Dendritic cell treated with granulocyte-macrophage colony-stimulating factor and Interleukin-4, amounts not matched to agents 40 ng/mL and 50 ng/mL, for 4 days (primary cell): ENCODE measurements around the gene CFAP74.

Experiments used
- H3K27ac Mint-ChIP-seq: one replicate; pipeline ENCODE4 v1.8.0; 2022; ENCODE audit warnings: mild to moderate bottlenecking, mixed read lengths
- H3K27me3 Mint-ChIP-seq: one replicate; pipeline ENCODE4 v1.8.0; 2022; ENCODE audit warnings: mild to moderate bottlenecking, mixed read lengths
- H3K36me3 Mint-ChIP-seq: one replicate; pipeline ENCODE4 v1.8.0; 2022; ENCODE audit warnings: low read depth, mixed read lengths
- H3K4me1 Mint-ChIP-seq: one replicate; pipeline ENCODE4 v1.8.0; 2022; ENCODE audit warnings: low read depth, mixed read lengths
- H3K4me3 Mint-ChIP-seq: one replicate; pipeline ENCODE4 v1.8.0; 2022; ENCODE audit warnings: mild to moderate bottlenecking, moderate library complexity, mixed read lengths
- H3K9me3 Mint-ChIP-seq: one replicate; pipeline ENCODE4 v1.8.0; 2022; ENCODE audit warnings: mixed read lengths
- intact Hi-C: fragments of 100-400 bp; cut with micrococcal nuclease; formaldehyde crosslinking; loops from one replicate; pipeline ENCODE4 v1.15.0; 2022

The CFAP74 gene, protein sequence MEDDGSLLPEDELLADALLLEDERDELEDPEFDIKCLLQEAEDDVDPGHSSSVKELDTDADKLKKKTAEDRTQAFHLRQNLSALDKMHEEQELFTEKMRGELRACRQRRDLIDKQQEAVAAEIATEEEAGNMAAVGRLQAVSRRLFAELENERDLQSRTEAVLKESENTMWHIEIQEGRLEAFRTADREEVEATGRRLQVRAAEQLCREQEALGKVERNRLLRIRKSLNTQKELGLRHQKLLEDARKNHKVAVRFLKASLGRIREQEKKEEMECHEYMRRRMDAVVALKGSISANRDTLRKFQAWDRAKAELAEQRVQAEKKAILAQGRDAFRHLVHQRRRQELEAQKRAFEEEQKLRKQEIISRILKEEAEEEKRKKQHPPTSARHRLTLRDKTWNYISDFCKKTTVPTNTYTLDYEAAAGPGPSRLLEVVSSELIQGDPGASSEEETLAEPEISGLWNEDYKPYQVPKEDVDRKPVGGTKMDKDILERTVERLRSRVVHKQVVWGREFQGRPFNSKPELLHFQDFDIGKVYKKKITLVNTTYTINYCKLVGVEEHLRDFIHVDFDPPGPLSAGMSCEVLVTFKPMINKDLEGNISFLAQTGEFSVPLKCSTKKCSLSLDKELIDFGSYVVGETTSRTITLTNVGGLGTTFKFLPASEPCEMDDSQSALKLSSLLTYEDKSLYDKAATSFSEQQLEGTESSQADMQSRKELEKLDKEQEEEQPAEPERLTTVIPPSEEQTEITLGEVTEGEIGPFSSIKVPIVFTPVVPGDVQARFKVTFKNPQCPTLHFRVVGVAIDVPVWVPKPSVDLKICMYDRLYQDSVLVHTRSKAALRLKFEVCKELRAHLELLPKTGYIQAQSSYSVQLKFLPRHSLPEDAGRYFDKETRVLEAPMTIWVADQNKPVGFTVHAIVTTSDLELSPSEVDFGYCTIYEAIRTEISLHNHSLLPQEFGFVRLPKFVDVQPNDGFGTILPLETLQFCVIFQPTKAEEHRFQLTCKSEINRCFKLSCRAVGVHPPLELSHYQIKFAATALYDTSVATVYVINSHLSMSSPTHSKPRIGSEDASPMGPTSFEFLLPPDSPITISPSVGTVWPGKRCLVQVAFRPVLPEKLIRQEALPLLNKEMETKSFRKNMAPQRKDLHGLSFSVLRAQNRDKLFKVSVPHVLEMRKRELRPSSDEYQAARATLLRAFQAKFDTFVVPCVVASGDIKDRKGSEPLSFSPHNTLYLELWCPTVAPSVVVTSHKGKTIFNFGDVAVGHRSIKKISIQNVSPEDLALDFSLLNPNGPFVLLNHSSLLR (N-terminal part only)

GRCh38 chr1:2003541-2004131 is at the start of gene CFAP74:
Gene CFAP74, minus strand, starts transcription at chr1:2003786. Its CDS starts 12,830 bp downstream, at chr1:1990956.
- Mint-ChIP-seq H3K27ac (no peak within 1 kb of the TSS), H3K27me3 (peaks cover 66% of the 10 kb centered on the region), H3K9me3 (no peaks in the 10 kb centered on the region), H3K4me3 (no peak within 1 kb of the TSS), H3K36me3 (no peaks in the 10 kb centered on the region), H3K4me1 (no peaks in the 10 kb centered on the region)
- intact Hi-C loops: no loop called here

DNA sequence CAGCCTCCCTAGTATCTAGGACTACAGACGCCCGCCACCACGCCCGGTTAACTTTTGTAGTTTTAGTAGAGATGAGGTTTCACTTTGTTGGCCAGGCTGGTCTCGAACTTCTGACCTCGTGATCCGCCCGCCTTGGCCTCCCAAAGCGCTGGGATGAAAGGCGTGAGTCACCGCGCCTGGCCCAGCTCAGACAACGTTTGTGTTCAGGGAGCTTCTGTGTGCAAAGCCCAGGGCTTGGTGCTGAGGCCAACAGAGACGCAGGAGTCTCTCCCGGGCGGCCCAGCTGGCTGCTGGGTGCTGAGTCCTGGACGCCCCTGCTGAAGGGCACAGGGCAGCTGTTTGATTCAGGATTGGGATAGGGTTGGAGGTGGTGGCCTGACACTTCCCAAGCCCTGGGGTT is 49.6 kb upstream of the CFAP74 start:
- peaks cover 9% of the 10 kb centered on the region for H3K4me1 Mint-ChIP-seq
- intact Hi-C loops: no loop called here
- no peaks in the 10 kb centered on the region for H3K9me3 Mint-ChIP-seq
- no peaks in the 10 kb centered on the region for H3K36me3 Mint-ChIP-seq
- H3K27ac Mint-ChIP-seq: no peak overlapping the region
- peaks cover 48% of the 10 kb centered on the region for H3K27me3 Mint-ChIP-seq
- no peak overlapping the region for H3K4me3 Mint-ChIP-seq

DNA sequence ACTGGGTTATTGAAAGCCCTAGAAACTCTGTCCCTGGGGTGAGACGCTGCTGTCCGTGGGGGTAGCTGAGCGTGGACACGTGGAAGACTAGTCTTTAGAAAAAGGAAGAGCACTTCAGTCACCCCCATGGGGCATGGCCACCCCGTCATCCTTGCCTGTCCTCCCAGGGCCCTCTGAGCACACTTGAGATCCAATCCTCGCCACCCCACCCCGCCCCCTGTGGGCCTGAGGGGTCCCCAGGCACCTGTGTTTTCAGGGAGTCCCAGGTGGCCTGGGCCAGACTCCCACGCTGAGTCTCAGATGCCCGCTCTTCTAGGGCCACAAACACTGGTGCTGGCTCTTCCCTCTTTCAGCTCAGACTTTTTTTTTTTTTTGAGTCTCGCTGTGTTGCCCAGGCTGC is 49.2 kb upstream of the CFAP74 start:
- H3K9me3 Mint-ChIP-seq: no peaks in the 10 kb centered on the region
- no peak overlapping the region for H3K27ac Mint-ChIP-seq
- intact Hi-C loops: no loop called here
- no peaks in the 10 kb centered on the region for H3K36me3 Mint-ChIP-seq
- peaks cover 9% of the 10 kb centered on the region for H3K4me1 Mint-ChIP-seq
- H3K27me3 Mint-ChIP-seq: peaks cover 53% of the 10 kb centered on the region
- no peak overlapping the region for H3K4me3 Mint-ChIP-seq

DNA sequence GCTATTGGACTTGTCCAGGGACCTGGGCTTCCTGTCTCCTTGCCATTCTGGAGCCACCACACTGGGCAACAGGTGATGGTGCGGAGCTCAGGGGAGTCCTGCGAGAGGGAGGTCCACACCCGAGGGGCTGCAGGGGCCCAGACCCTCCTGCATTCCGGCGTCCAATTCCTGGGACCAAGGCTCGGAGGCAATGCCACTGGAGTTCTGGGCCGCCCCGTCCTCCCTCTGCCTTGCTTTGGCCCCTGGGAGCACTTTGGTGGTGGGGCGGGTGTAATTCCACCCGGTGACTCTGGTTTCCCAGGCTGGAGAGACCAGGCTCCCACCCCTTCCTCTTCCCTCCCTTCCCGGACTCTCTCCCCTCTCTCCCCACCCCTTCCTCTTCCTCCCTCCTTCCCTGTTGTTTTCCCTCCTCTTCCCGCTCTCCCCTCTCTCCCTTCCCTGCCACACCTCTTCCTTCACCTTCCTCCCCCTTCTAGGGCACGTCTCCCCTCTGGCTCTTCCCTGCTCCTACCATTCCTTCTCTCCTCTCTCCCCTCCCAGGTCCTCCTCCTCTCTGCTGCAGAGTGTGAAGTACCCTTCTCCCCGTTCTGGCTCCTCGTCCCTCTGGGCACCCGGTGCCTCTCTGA is 48.6 kb upstream of the CFAP74 start:
- H3K27ac Mint-ChIP-seq: no peak overlapping the region
- H3K4me1 Mint-ChIP-seq: peaks cover 9% of the 10 kb centered on the region
- H3K36me3 Mint-ChIP-seq: no peaks in the 10 kb centered on the region
- H3K4me3 Mint-ChIP-seq: no peak overlapping the region
- no peaks in the 10 kb centered on the region for H3K9me3 Mint-ChIP-seq
- intact Hi-C loops: no loop called here
- peaks cover 59% of the 10 kb centered on the region for H3K27me3 Mint-ChIP-seq

- H3K9me3 Mint-ChIP-seq: no peaks in the 10 kb centered on the region
- H3K36me3 Mint-ChIP-seq: no peaks in the 10 kb centered on the region
- H3K27me3 Mint-ChIP-seq: peaks cover 67% of the 10 kb centered on the region
- no peak overlapping the region for H3K4me3 Mint-ChIP-seq
- H3K4me1 Mint-ChIP-seq: peaks cover 9% of the 10 kb centered on the region
- intact Hi-C loops: no loop called here
- H3K27ac Mint-ChIP-seq: no peak overlapping the region
These were observed 47.5 kb upstream of the CFAP74 start for GRCh38 chr1:2050793-2051682.

DNA sequence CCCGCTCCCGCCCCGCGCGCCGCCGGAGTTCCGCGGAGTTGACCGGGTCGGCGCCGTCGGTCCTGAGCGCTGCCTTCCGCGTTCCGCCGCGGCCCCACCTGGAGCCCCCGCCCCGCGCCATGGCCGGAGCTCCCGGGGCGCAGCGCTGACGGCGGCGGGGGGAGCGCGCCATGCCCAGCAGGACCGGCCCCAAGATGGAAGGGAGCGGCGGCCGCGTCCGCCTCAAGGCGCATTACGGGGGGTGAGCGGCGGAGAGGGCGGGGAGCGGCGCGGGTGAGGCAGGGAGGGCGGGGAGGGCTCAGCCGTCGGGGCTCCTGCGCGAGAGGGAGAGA is 46.8 kb upstream of the CFAP74 start:
- peaks cover 9% of the 10 kb centered on the region for H3K4me1 Mint-ChIP-seq
- peaks cover 74% of the 10 kb centered on the region for H3K27me3 Mint-ChIP-seq
- intact Hi-C loops: no loop called here
- no peaks in the 10 kb centered on the region for H3K36me3 Mint-ChIP-seq
- H3K4me3 Mint-ChIP-seq: no peak overlapping the region
- no peak overlapping the region for H3K27ac Mint-ChIP-seq
- H3K9me3 Mint-ChIP-seq: no peaks in the 10 kb centered on the region

- Mint-ChIP-seq H3K9me3 (no peaks in the 10 kb centered on the region), H3K4me3 (peak within 1 kb of the TSS; percentile 72), H3K27ac (no peak within 1 kb of the TSS), H3K27me3 (peaks cover 79% of the 10 kb centered on the region), H3K4me1 (peaks cover 9% of the 10 kb centered on the region), H3K36me3 (no peaks in the 10 kb centered on the region)
- intact Hi-C loops: loop anchor here (5.0 kb wide), 1 partner anchor 108 kb away; no protein-coding TSS in a partner anchor
These were observed 46.3 kb upstream of the CFAP74 start, which contains the start of gene PRKCZ for GRCh38 chr1:2049718-2050431. Gene PRKCZ, plus strand, starts transcription at chr1:2050411. Its CDS starts 220 bp downstream, at chr1:2050631.

DNA sequence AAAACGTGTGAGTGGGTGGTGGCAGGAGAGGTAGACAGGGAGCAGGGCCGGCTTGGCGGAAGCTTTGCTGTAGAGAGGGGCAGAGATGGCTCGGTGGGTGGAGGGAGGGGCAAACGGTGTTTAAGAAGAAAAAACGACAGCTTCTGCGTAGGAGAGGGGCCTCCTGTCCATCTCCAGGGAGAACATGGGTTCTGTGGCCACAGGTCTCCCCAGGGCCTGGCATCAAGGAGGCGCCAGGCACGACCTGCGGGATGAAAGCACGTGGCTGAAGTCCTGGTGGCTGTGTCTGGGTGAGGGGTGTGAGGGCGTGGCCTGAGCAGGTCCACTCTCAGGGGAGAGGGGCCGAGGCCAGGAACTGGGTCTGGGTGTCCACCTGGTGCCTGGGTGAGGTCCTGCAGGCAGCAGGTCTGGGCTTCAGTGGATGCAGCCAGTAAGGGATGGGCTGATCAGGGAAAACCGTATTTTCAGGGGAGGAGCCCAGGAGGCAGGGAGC is 45.7 kb upstream of the CFAP74 start:
- intact Hi-C loops: loop anchor here (5.0 kb wide), 1 partner anchor 107 kb away; no protein-coding TSS in a partner anchor
- H3K4me1 Mint-ChIP-seq: peaks cover 9% of the 10 kb centered on the region
- no peaks in the 10 kb centered on the region for H3K36me3 Mint-ChIP-seq
- H3K27ac Mint-ChIP-seq: no peak overlapping the region
- H3K27me3 Mint-ChIP-seq: peaks cover 83% of the 10 kb centered on the region
- no peaks in the 10 kb centered on the region for H3K9me3 Mint-ChIP-seq
- H3K4me3 Mint-ChIP-seq: peak overlapping the region; percentile 72

DNA sequence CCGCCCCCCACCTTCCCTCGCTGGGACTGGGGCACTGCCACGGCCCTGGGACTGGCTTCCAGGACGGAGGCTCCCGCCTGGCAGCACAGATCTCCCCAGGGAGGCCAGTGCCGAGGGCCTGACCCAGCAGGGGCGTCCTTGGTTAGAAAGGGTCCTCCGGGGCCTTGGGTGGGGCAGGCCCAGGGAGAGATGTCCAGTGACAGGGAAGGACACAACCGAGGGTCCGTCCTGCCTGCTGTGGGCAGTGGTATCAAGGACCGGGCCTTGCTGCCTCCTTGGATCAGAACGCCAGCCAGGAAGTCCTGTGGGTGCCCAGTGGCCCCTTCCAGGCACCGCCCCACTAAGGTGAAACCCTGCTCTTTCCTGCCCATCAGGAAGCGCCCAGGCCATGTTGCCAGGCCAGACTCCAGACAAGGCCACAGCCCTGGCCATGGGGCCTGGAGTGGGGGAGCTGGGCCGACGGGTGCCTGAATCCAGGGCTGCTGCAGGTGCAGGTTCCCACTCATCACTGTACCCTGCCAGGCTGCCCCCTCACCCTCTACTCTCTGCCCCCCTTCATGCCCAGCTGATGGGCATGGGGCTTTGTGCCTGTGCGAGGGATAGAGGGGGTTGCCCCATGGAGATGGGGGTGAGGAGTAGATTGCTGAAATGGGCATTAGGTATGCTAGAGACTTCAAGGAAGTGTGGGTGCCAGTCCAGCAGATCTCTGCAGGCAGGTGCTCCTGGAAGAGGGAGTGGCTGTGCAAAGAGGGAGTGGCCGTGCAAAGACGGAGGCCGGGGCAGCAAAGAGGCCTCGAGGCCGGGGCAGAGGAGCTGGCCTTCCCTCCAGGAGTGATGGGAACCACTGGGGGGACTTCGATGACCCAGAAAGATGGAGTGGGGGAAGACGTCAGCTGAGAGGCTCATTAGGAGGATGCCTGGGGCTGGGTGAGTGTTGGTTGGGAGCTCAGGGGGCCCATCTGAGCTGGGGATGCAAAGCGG is 44.5 kb upstream of the CFAP74 start:
- Mint-ChIP-seq H3K9me3 (no peaks in the 10 kb centered on the region), H3K4me1 (peaks cover 9% of the 10 kb centered on the region), H3K27me3 (peaks cover 87% of the 10 kb centered on the region)

DNA sequence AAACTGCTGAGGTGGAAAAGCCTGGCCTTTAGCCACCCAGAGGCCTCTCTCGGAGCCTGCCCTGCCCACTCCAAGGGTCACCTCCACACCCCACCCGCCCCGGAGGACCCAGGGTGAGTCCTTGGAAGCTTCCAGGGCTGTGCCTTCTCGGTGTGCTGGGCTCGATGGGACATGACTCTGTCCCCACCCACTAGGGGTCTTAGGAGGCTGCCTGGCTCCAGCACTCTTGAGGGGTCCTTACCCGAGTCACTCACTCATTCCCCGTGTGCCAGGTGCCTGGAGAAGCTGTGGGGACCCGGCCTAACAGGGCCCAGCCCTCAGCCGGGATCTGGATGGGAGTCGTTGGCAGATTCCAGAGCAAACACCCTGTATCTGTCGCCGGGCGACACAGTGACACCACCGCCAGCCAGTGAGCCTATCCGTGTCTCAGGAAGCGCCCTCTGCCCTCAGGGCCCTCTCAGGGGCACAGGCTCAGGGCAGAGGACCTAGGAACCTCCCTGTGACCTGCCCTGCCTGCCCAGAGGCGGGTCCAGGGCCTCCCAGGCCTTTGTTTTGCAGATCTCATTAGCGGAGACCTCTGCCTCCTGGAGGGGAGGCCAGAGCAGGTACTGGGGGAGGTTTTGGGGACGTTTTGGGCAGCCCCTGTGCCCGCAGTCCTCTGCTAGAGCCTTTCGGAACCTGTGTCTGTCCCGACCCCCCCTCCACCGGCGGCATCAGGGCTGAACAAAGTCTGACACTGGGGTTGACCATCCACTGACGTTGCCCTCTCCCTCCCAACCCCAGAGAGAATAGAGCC is 43.6 kb upstream of the CFAP74 start:
- no peaks in the 10 kb centered on the region for H3K9me3 Mint-ChIP-seq
- intact Hi-C loops: loop anchor here (2.0 to 5.0 kb wide), 2 partner anchors 86 to 105 kb away; no protein-coding TSS in a partner anchor
- H3K36me3 Mint-ChIP-seq: no peaks in the 10 kb centered on the region
- peaks cover 9% of the 10 kb centered on the region for H3K4me1 Mint-ChIP-seq
- no peak overlapping the region for H3K4me3 Mint-ChIP-seq
- H3K27ac Mint-ChIP-seq: no peak overlapping the region
- H3K27me3 Mint-ChIP-seq: peaks cover 81% of the 10 kb centered on the region

More for the DNA sequence above, 44.5 kb upstream of the CFAP74 start:
- intact Hi-C loops: loop anchor here (2.0 to 5.0 kb wide), 2 partner anchors 87 to 106 kb away; no protein-coding TSS in a partner anchor
- no peak overlapping the region for H3K27ac Mint-ChIP-seq
- no peaks in the 10 kb centered on the region for H3K36me3 Mint-ChIP-seq
- H3K4me3 Mint-ChIP-seq: no peak overlapping the region
